MCF 10A (cell line): ENCODE results near the gene TNFAIP3. TPM values are rescaled to one million over a fixed set of nuclear protein-coding genes. Genes with fewer than 3 reads are reported as not detected.

Source experiments
- BruUV-seq: library from RNA; stranded (reverse); fragments of 400-500 nt; replicated peaks from 2 replicates; lab custom pipeline; 2021; lab: Mats Ljungman, UMichigan
- CTCF ChIA-PET: fragments of 300-600 bp; sonication (Branson Sonifier 250); formaldehyde crosslinking; extraction: SDS; loops from one replicate; lab custom pipeline; 2021; ENCODE audit warnings: antibody characterized with exemption, inconsistent platforms; lab: Yijun Ruan, JAX
- POLR2A ChIA-PET: fragments of 300-600, 350-650 bp; sonication (Branson Sonifier 250); formaldehyde crosslinking; extraction: SDS; loops from one replicate; lab custom pipeline; 2020; ENCODE audit warnings: antibody characterized with exemption, inconsistent platforms; lab: Yijun Ruan, JAX
- DNase-seq: peaks from one replicate; pipeline ENCODE4 v3.0.0-alpha.2; 2018; ENCODE audit not compliant: unreplicated experiment
- H3K27ac Mint-ChIP-seq: one replicate; pipeline ENCODE4 v1.8.0; 2022; ENCODE audit warnings: mild to moderate bottlenecking, low read depth, mixed read lengths; ENCODE audit not compliant: unreplicated experiment
- H3K27me3 Mint-ChIP-seq: one replicate; pipeline ENCODE4 v1.8.0; 2022; ENCODE audit warnings: mixed read lengths; ENCODE audit not compliant: insufficient read depth, unreplicated experiment
- H3K36me3 Mint-ChIP-seq: one replicate; pipeline ENCODE4 v1.8.0; 2022; ENCODE audit warnings: mild to moderate bottlenecking, moderate library complexity, mixed read lengths; ENCODE audit not compliant: insufficient read depth, unreplicated experiment
- H3K4me1 Mint-ChIP-seq: one replicate; pipeline ENCODE4 v1.8.0; 2022; ENCODE audit warnings: mixed read lengths; ENCODE audit not compliant: insufficient read depth, unreplicated experiment
- H3K4me3 Mint-ChIP-seq: one replicate; pipeline ENCODE4 v1.8.0; 2022; ENCODE audit warnings: mild to moderate bottlenecking, moderate library complexity, mixed read lengths; ENCODE audit not compliant: unreplicated experiment
- H3K9me3 Mint-ChIP-seq: one replicate; pipeline ENCODE4 v1.8.0; 2022; ENCODE audit warnings: mixed read lengths; ENCODE audit not compliant: unreplicated experiment
- CTCF ChIP-seq: fragments of 200-600 bp; IDR thresholded peaks from one replicate; pipeline ENCODE4 v1.8.0; 2022; ENCODE audit warnings: antibody characterized with exemption, mild to moderate bottlenecking; ENCODE audit not compliant: unreplicated experiment
- intact Hi-C: fragments of 100-400 bp; cut with micrococcal nuclease; formaldehyde crosslinking; loops from 2 replicates; pipeline ENCODE4 v1.14.1; 2022
- total RNA-seq: library from RNA; stranded (reverse); gene quantifications from 2 replicates; pipeline ENCODE4 v1.2.3, GENCODE V29; 2022

The TNFAIP3 gene
- total RNA-seq, 1 experiment from 2014 or later = 52.8 TPM

GRCh38 chr6:137852346-137852745 is 14.7 kb upstream of the TNFAIP3 start:
- Mint-ChIP-seq H3K4me1 (peaks cover 22% of the 10 kb centered on the region), H3K9me3 (no peaks in the 10 kb centered on the region), H3K36me3 (no peaks in the 10 kb centered on the region), H3K27ac (peak overlapping the region; percentile 11), H3K4me3 (no peak overlapping the region), H3K27me3 (no peaks in the 10 kb centered on the region)
- DNase-seq = peak; percentile 23
- POLR2A ChIA-PET = interaction anchor here (0.7 to 1.3 kb wide), 5 partner anchors 9 to 144 kb away, joined by 3 to 5 read pairs (median 3); no protein-coding TSS in a partner anchor
- intact Hi-C loops = no loop called here
- no peak for TF ChIP-seq CTCF
- CTCF ChIA-PET = interaction anchor here (0.6 to 0.9 kb wide), 3 partner anchors 15 to 44 kb away, joined by 3 read pairs; partner anchors contain the start of gene TNFAIP3
- BruUV-seq = no TSS peak

- intact Hi-C loops = no loop called here
- DNase-seq = no peak
- BruUV-seq = no TSS peak
- Mint-ChIP-seq H3K4me1 (peaks cover 22% of the 10 kb centered on the region), H3K9me3 (no peaks in the 10 kb centered on the region), H3K27me3 (no peaks in the 10 kb centered on the region), H3K27ac (peak overlapping the region; percentile 49), H3K36me3 (no peaks in the 10 kb centered on the region), H3K4me3 (no peak overlapping the region)
- TF ChIP-seq CTCF = no peak
- CTCF ChIA-PET = interaction anchor here (0.5 to 1.2 kb wide), 8 partner anchors 12 to 123 kb away, joined by 3 to 7 read pairs (median 3); partner anchors contain the start of gene TNFAIP3
- POLR2A ChIA-PET = interaction anchor here (0.7 to 1.3 kb wide), 6 partner anchors 9 to 256 kb away, joined by 3 to 5 read pairs (median 3); no protein-coding TSS in a partner anchor
These were observed 14.2 kb upstream of the TNFAIP3 start for GRCh38 chr6:137852811-137853210.

- Mint-ChIP-seq H3K9me3 (no peaks in the 10 kb centered on the region), H3K27ac (peak overlapping the region; percentile 49), H3K27me3 (no peaks in the 10 kb centered on the region), H3K4me3 (no peak overlapping the region), H3K36me3 (no peaks in the 10 kb centered on the region), H3K4me1 (peaks cover 22% of the 10 kb centered on the region)
- BruUV-seq = no TSS peak
- ChIA-PET POLR2A (interaction anchor here (0.9 to 1.3 kb wide), 4 partner anchors 8 to 255 kb away, joined by 3 to 5 read pairs (median 3); no protein-coding TSS in a partner anchor), CTCF (interaction anchor here (0.8 to 1.2 kb wide), 3 partner anchors 11 to 29 kb away, joined by 3 to 7 read pairs (median 3); no protein-coding TSS in a partner anchor)
- intact Hi-C loops = no loop called here
- DNase-seq = peak; percentile 46
- TF ChIP-seq CTCF = no peak
These were observed 13.4 kb upstream of the TNFAIP3 start for GRCh38 chr6:137853569-137854213.

GRCh38 chr6:137856138-137856898 is 10.7 kb upstream of the TNFAIP3 start:
- H3K4me1 Mint-ChIP-seq = peaks cover 31% of the 10 kb centered on the region
- intact Hi-C loops = no loop called here
- CTCF ChIA-PET = no interaction called here
- no peak overlapping the region for H3K27ac Mint-ChIP-seq
- H3K9me3 Mint-ChIP-seq = no peaks in the 10 kb centered on the region
- DNase-seq = no peak
- H3K4me3 Mint-ChIP-seq = no peak overlapping the region
- BruUV-seq = no TSS peak
- POLR2A ChIA-PET = interaction anchor here (0.6 to 1.3 kb wide), 3 partner anchors 10 to 175 kb away, joined by 3 to 6 read pairs (median 3); partner anchors contain the start of gene TNFAIP3
- H3K36me3 Mint-ChIP-seq = no peaks in the 10 kb centered on the region
- no peak for TF ChIP-seq CTCF
- no peaks in the 10 kb centered on the region for H3K27me3 Mint-ChIP-seq
